GM21619 (cell line): ENCODE measurements around the gene PIK3CB.
"Not testable (repeated sequence)": the region's sequence is repeated elsewhere in the genome, so short reads cannot be mapped to it uniquely, and the experiment has no call there.

ENCODE experiments used
- ATAC-seq: cut with Tn5 transposase; IDR thresholded peaks from one replicate; pipeline ENCODE4 v1.9.1; 2021; ENCODE audit not compliant: unreplicated experiment

PIK3CB gene

GRCh38 chr3:138809500-138810256 is 25.1 kb downstream of the PIK3CB start:
- ATAC-seq, result no peak

- no peak for ATAC-seq
These were observed 28.2 kb downstream of the PIK3CB start for GRCh38 chr3:138806376-138807080.

GRCh38 chr3:138803006-138803653 is 31.6 kb downstream of the PIK3CB start:
- ATAC-seq, result no peak

- ATAC-seq, result not testable (repeated sequence)
These were observed 32.5 kb downstream of the PIK3CB start for GRCh38 chr3:138802223-138802622.

- ATAC-seq, result no peak
These were observed 32.9 kb downstream of the PIK3CB start for GRCh38 chr3:138801792-138802191.

- ATAC-seq, result no peak
These were observed 34.5 kb downstream of the PIK3CB start for GRCh38 chr3:138800248-138800647.

GRCh38 chr3:138799822-138800221 is 34.9 kb downstream of the PIK3CB start:
- no peak for ATAC-seq

- no peak for ATAC-seq
These were observed 37.2 kb downstream of the PIK3CB start for GRCh38 chr3:138797508-138798038.

GRCh38 chr3:138796761-138797160 is 38.0 kb downstream of the PIK3CB start:
- no peak for ATAC-seq

GRCh38 chr3:138786788-138787271 is 47.9 kb downstream of the PIK3CB start:
- ATAC-seq, result no peak

- ATAC-seq, result no peak
These were observed 48.8 kb downstream of the PIK3CB start for GRCh38 chr3:138785951-138786350.

- ATAC-seq, result not testable (repeated sequence)
These were observed 49.3 kb downstream of the PIK3CB start for GRCh38 chr3:138785362-138785857.

- ATAC-seq, result no peak
These were observed 52.0 kb downstream of the PIK3CB start for GRCh38 chr3:138782755-138783154.

- ATAC-seq, result no peak
These were observed 53.7 kb downstream of the PIK3CB start for GRCh38 chr3:138781012-138781470.

GRCh38 chr3:138778643-138779042 is 56.1 kb downstream of the PIK3CB start:
- no peak for ATAC-seq

- no peak for ATAC-seq
These were observed 57.8 kb downstream of the PIK3CB start for GRCh38 chr3:138776961-138777360.

- ATAC-seq, result no peak
These were observed 59.5 kb downstream of the PIK3CB start for GRCh38 chr3:138775254-138775595.

- peak; percentile 84 for ATAC-seq
These were observed 60.0 kb downstream of the PIK3CB start for GRCh38 chr3:138774529-138775253.

- no peak for ATAC-seq
These were observed 63.1 kb downstream of the PIK3CB start for GRCh38 chr3:138771585-138771984.

- ATAC-seq, result no peak
These were observed 65.1 kb downstream of the PIK3CB start for GRCh38 chr3:138769616-138770015.

- ATAC-seq, result no peak
These were observed 65.8 kb downstream of the PIK3CB start for GRCh38 chr3:138768946-138769345.
